NCI-H2196 (cell line): ENCODE results near the gene CNBD2.
A peak's percentile ranks its signal among the peaks of the same experiment; 100 is the strongest.
"Not testable (repeated sequence)": the region's sequence is repeated elsewhere in the genome, so short reads cannot be mapped to it uniquely, and the experiment has no call there.

Source experiments
- DNase-seq: peaks from one replicate; lab custom pipeline; 2025; ENCODE audit not compliant: unreplicated experiment; lab: John Stamatoyannopoulos, UW

CNBD2 gene

GRCh38 chr20:35974256-35974655 lies 5.9 kb downstream of the CNBD2 start:
- no peak for DNase-seq

GRCh38 chr20:35975576-35976373 lies 7.4 kb downstream of the CNBD2 start:
- DNase-seq, result no peak

GRCh38 chr20:35978041-35978513 lies 9.7 kb downstream of the CNBD2 start:
- no peak for DNase-seq

GRCh38 chr20:35979544-35979943 lies 11.2 kb downstream of the CNBD2 start:
- no peak for DNase-seq

GRCh38 chr20:35981969-35982368 lies 13.6 kb downstream of the CNBD2 start:
- DNase-seq, result no peak

- no peak for DNase-seq
Observed at GRCh38 chr20:35984382-35984781, 16.0 kb downstream of the CNBD2 start.

GRCh38 chr20:35985806-35986205 lies 17.4 kb downstream of the CNBD2 start:
- peak; percentile 40 for DNase-seq

GRCh38 chr20:35988910-35989463 lies 20.6 kb downstream of the CNBD2 start:
- DNase-seq, result no peak

GRCh38 chr20:35991142-35991771 lies 22.9 kb downstream of the CNBD2 start:
- DNase-seq, result no peak

GRCh38 chr20:35992713-35993335 lies 24.4 kb downstream of the CNBD2 start:
- peak; percentile 90 for DNase-seq

GRCh38 chr20:35994994-35995453 lies 26.6 kb downstream of the CNBD2 start:
- peak; percentile 93 for DNase-seq

- not testable (repeated sequence) for DNase-seq
Observed at GRCh38 chr20:35996492-35996891, 28.1 kb downstream of the CNBD2 start.

- DNase-seq, result not testable (repeated sequence)
Observed at GRCh38 chr20:36001331-36001730, 32.9 kb downstream of the CNBD2 start.

- no peak for DNase-seq
Observed at GRCh38 chr20:36002855-36003254, 34.5 kb downstream of the CNBD2 start.

GRCh38 chr20:36004045-36004444 lies 35.7 kb downstream of the CNBD2 start:
- no peak for DNase-seq

GRCh38 chr20:36008461-36009035 lies 40.2 kb downstream of the CNBD2 start:
- no peak for DNase-seq

GRCh38 chr20:36010076-36010475 lies 41.7 kb downstream of the CNBD2 start:
- DNase-seq, result no peak

GRCh38 chr20:36010825-36011224 lies 42.4 kb downstream of the CNBD2 start:
- no peak for DNase-seq

GRCh38 chr20:36015806-36016403 lies 47.5 kb downstream of the CNBD2 start:
- no peak for DNase-seq

GRCh38 chr20:36017048-36017951 lies 48.9 kb downstream of the CNBD2 start:
- no peak for DNase-seq
